SK-N-SH (cell line): ENCODE measurements around the gene CCDC6. TPM values are rescaled to one million over a fixed set of nuclear protein-coding genes. Genes with fewer than 3 reads are reported as not detected.

Experiments
- CTCF ChIA-PET: fragments of 300-600, 350-600 bp; formaldehyde crosslinking; extraction: SDS; loops from one replicate; lab custom pipeline; 2021; lab: Yijun Ruan, JAX
- POLR2A ChIA-PET: fragments of 350-600 bp; sonication (Branson Sonifier 250); formaldehyde crosslinking; extraction: SDS; loops from one replicate; lab custom pipeline; 2020; ENCODE audit warnings: antibody characterized with exemption, inconsistent platforms; lab: Yijun Ruan, JAX
- DNase-seq: peaks from one replicate; pipeline ENCODE4 v3.0.0; 2012
- H2AFZ ChIP-seq: fragments of 200-600 bp; sonication (generic); 2 replicates; pipeline ENCODE4 v1.8.1; 2016; ENCODE audit warnings: antibody characterized with exemption, mild to moderate bottlenecking, low read depth
- H3F3A ChIP-seq: fragments of 200-600 bp; sonication (generic); replicated peaks from 2 replicates; pipeline ENCODE3; 2016; ENCODE audit warnings: antibody characterized with exemption, mild to moderate bottlenecking; ENCODE audit not compliant: insufficient read depth
- H3K27ac ChIP-seq, 2 experiments: fragments of 200-500 bp in 1 of 2; fragments of 200-600 bp in 1 of 2; sonication (Bioruptor generic) in 1 of 2; sonication (generic), shearing (Covaris generic) in 1 of 2; 2 replicates each; pipeline versions ENCODE4 v1.5.1 to v1.6.1; 2014 to 2016; ENCODE audit warnings: low read depth in 2 of 2, inconsistent platforms in 1 of 2, low read length in 1 of 2, mild to moderate bottlenecking in 1 of 2, mixed read lengths in 1 of 2
- H3K27me3 ChIP-seq: fragments of 200-600 bp; sonication (generic), shearing (Covaris generic); 2 replicates; pipeline ENCODE4 v1.6.1; 2016; ENCODE audit warnings: mixed run types; ENCODE audit not compliant: insufficient read depth
- H3K36me3 ChIP-seq, 2 experiments: fragments of 200-500 bp in 1 of 2; fragments of 200-600 bp in 1 of 2; sonication (Bioruptor generic) in 1 of 2; sonication (generic) in 1 of 2; replicated peaks in 1 of 2; 2 replicates each; pipeline versions ENCODE3 to v1.5.1; 2014 to 2016; ENCODE audit warnings: low read length in 1 of 2, mild to moderate bottlenecking in 1 of 2; ENCODE audit not compliant: insufficient read depth in 2 of 2, control insufficient read depth in 1 of 2
- H3K4me1 ChIP-seq, 2 experiments: fragments of 200-500 bp in 1 of 2; fragments of 200-600 bp in 1 of 2; sonication (Bioruptor generic) in 1 of 2; sonication (generic), shearing (Covaris generic) in 1 of 2; 2 replicates each; pipeline versions ENCODE4 v1.5.1 to v1.6.1; 2014 to 2016; ENCODE audit warnings: low read depth in 1 of 2, low read length in 1 of 2, mixed run types in 1 of 2; ENCODE audit not compliant: insufficient read depth in 2 of 2, control insufficient read depth in 1 of 2
- H3K4me2 ChIP-seq: fragments of 200-600 bp; sonication (generic), shearing (Covaris generic); 2 replicates; pipeline ENCODE4 v1.6.1; 2017; ENCODE audit warnings: mixed run types
- H3K4me3 ChIP-seq, 2 experiments: fragments of 200-500 bp in 1 of 2; fragments of 200-600 bp in 1 of 2; sonication (Bioruptor generic) in 1 of 2; sonication (generic), shearing (Covaris generic) in 1 of 2; 2 replicates each; pipeline versions ENCODE4 v1.5.1 to v1.8.1; 2014 to 2016; ENCODE audit warnings: low read depth in 2 of 2, inconsistent platforms in 1 of 2, low read length in 1 of 2, mild to moderate bottlenecking in 1 of 2, mixed read lengths in 1 of 2, moderate library complexity in 1 of 2
- H3K79me2 ChIP-seq: fragments of 200-600 bp; sonication (generic); 2 replicates; pipeline ENCODE4 v1.8.1; 2017; ENCODE audit warnings: mild to moderate bottlenecking; ENCODE audit not compliant: insufficient read depth
- H3K9ac ChIP-seq: fragments of 200-600 bp; sonication (generic); 2 replicates; pipeline ENCODE4 v1.6.1; 2017; ENCODE audit warnings: mixed run types
- H3K9me2 ChIP-seq: fragments of 200-600 bp; sonication (generic); 2 replicates; pipeline ENCODE4 v1.6.1; 2017; ENCODE audit warnings: mixed run types
- H3K9me3 ChIP-seq: fragments of 200-600 bp; sonication (generic); 2 replicates; pipeline ENCODE4 v1.6.1; 2017; ENCODE audit warnings: mixed run types, mild to moderate bottlenecking, moderate library complexity
- H4K20me1 ChIP-seq: fragments of 200-600 bp; sonication (generic); 2 replicates; pipeline ENCODE4 v1.6.1; 2017; ENCODE audit warnings: mild to moderate bottlenecking, mixed run types; ENCODE audit not compliant: insufficient read depth
- CHD2 ChIP-seq: fragments of 150-350 bp; IDR thresholded peaks from 2 replicates; pipeline ENCODE4 v1.6.1; 2018; ENCODE audit warnings: low read length; ENCODE audit not compliant: partially characterized antibody
- ELF1 ChIP-seq: IDR thresholded peaks from 2 replicates; pipeline ENCODE4 v1.4.0; 2012
- EP300 ChIP-seq, 2 experiments: IDR thresholded peaks; 2 replicates each; pipeline versions ENCODE4 v1.4.0 to v1.6.1; 2012; ENCODE audit warnings: borderline replicate concordance in 1 of 2, low read depth in 1 of 2, low read length in 1 of 2
- EZH2phosphoT487 ChIP-seq: fragments of 200-600 bp; sonication (generic); IDR thresholded peaks from 2 replicates; pipeline ENCODE4 v1.6.1; 2017; ENCODE audit warnings: low read depth, mixed run types, mild to moderate bottlenecking, antibody characterized with exemption, moderate library complexity, borderline replicate concordance
- FOSL2 ChIP-seq: IDR thresholded peaks from 2 replicates; pipeline ENCODE4 v1.4.0; 2012; ENCODE audit warnings: low read depth, mild to moderate bottlenecking, moderate library complexity, borderline replicate concordance
- FOXJ3 ChIP-seq: sonication (generic); formaldehyde crosslinking; IDR thresholded peaks from 2 replicates; pipeline ENCODE4 v1.5.1; 2020; ENCODE audit warnings: mild to moderate bottlenecking, missing genetic modification reagents
- FOXM1 ChIP-seq: IDR thresholded peaks from 2 replicates; pipeline ENCODE4 v1.4.0; 2012; ENCODE audit warnings: low read depth, mild to moderate bottlenecking
- GATA2 ChIP-seq: sonication (generic); formaldehyde crosslinking; IDR thresholded peaks from 2 replicates; pipeline ENCODE4 v1.5.0; 2020; ENCODE audit warnings: mild to moderate bottlenecking, missing genetic modification reagents
- IRF3 ChIP-seq: fragments of 150-350 bp; IDR thresholded peaks from 2 replicates; pipeline ENCODE4 v1.6.1; 2016; ENCODE audit warnings: mild to moderate bottlenecking, low read depth, low read length
- JUND ChIP-seq: IDR thresholded peaks from 2 replicates; pipeline ENCODE4 v1.4.0; 2012
- MAX ChIP-seq: IDR thresholded peaks from 2 replicates; pipeline ENCODE4 v1.4.0; 2012; ENCODE audit warnings: low read depth
- MEF2A ChIP-seq: IDR thresholded peaks from 2 replicates; pipeline ENCODE4 v1.4.0; 2012; ENCODE audit warnings: low read depth, borderline replicate concordance
- MXI1 ChIP-seq: IDR thresholded peaks from 2 replicates; pipeline ENCODE4 v1.6.1; 2012; ENCODE audit warnings: mild to moderate bottlenecking, low read depth, low read length, improper control_type of control experiment
- NFIC ChIP-seq: IDR thresholded peaks from 2 replicates; pipeline ENCODE4 v1.4.0; 2012; ENCODE audit warnings: borderline replicate concordance
- RAD21 ChIP-seq: IDR thresholded peaks from 2 replicates; pipeline ENCODE4 v1.6.1; 2012; ENCODE audit warnings: mild to moderate bottlenecking, low read length
- REST ChIP-seq: IDR thresholded peaks from 2 replicates; pipeline ENCODE4 v1.6.1; 2012; ENCODE audit warnings: mild to moderate bottlenecking, low read depth, low read length, moderate library complexity
- SIN3A ChIP-seq: IDR thresholded peaks from 2 replicates; pipeline ENCODE4 v1.6.1; 2012; ENCODE audit warnings: low read depth, mild to moderate bottlenecking, low read length, moderate library complexity, borderline replicate concordance
- TAF1 ChIP-seq: IDR thresholded peaks from 2 replicates; pipeline ENCODE4 v1.6.1; 2012; ENCODE audit warnings: low read depth, mild to moderate bottlenecking, low read length, moderate library complexity, borderline replicate concordance
- TCF12 ChIP-seq: IDR thresholded peaks from 2 replicates; pipeline ENCODE4 v1.4.0; 2012
- TEAD4 ChIP-seq: IDR thresholded peaks from 2 replicates; pipeline ENCODE4 v1.4.0; 2012; ENCODE audit warnings: mild to moderate bottlenecking, borderline replicate concordance; ENCODE audit not compliant: insufficient read depth
- ZBTB33 ChIP-seq: IDR thresholded peaks from 2 replicates; pipeline ENCODE4 v1.4.0; 2012; ENCODE audit warnings: low read depth, borderline replicate concordance
- WGBS: methylation state at CpG from one replicate; pipeline ENCODE4 v1.1.6; 2017; ENCODE audit warnings: low lambda C conversion rate; 5-methylcytosine and 5-hydroxymethylcytosine counted together
- polyA plus RNA-seq, 3 experiments: library from polyadenylated mRNA; depleted of rRNA; stranded (reverse); fragments of >200 nt; gene quantifications; 2 replicates each; pipeline ENCODE4 v1.2.3, GENCODE V29; 2012

Gene CCDC6
- polyA plus RNA-seq, 1 of the 3 experiments (the other 2 are of a cell fraction) = 10.8 TPM

GRCh38 chr10:59814878-59815277 lies 91.5 kb downstream of the CCDC6 start:
- Histone ChIP-seq H4K20me1 (no peaks in the 10 kb centered on the region), H3K36me3 (peaks cover 32% of the 10 kb centered on the region in 2 experiments), H2AFZ (no peak overlapping the region), H3K27me3 (no peaks in the 10 kb centered on the region), H3K4me3 (no peak overlapping the region), H3K4me2 (no peak overlapping the region), H3K79me2 (no peaks in the 10 kb centered on the region), H3F3A (no peaks in the 10 kb centered on the region), H3K27ac (no peak overlapping the region), H3K9me3 (no peaks in the 10 kb centered on the region), H3K4me1 (no peaks in the 10 kb centered on the region), H3K9ac (no peak overlapping the region), H3K9me2 (no peaks in the 10 kb centered on the region)
- 93% methylated on average over 3 of the region's 3 CpGs for WGBS
- POLR2A ChIA-PET = no interaction called here
- no peak for TF ChIP-seq RAD21
- no peak for TF ChIP-seq SIN3A
- TF ChIP-seq CHD2 = no peak
- no peak for TF ChIP-seq MAX
- no peak for TF ChIP-seq ELF1
- no peak for TF ChIP-seq EZH2phosphoT487
- no peak for TF ChIP-seq FOSL2
- no peak for TF ChIP-seq MEF2A
- TF ChIP-seq TEAD4 = no peak
- TF ChIP-seq TAF1 = no peak
- no peak for TF ChIP-seq GATA2 (CRISPR knock-in tag)
- no peak for TF ChIP-seq FOXM1
- TF ChIP-seq JUND = no peak
- CTCF ChIA-PET = no interaction called here
- DNase-seq = no peak

- H3F3A ChIP-seq = no peaks in the 10 kb centered on the region
- no peaks in the 10 kb centered on the region for H3K9me2 ChIP-seq
- H3K27ac ChIP-seq = no peak overlapping the region
- no peaks in the 10 kb centered on the region for H3K79me2 ChIP-seq
- H3K36me3 ChIP-seq = peaks cover 43 to 47% of the 10 kb centered on the region in 2 experiments
- H4K20me1 ChIP-seq = no peaks in the 10 kb centered on the region
- no peak overlapping the region for H3K9ac ChIP-seq
- TF ChIP-seq EZH2phosphoT487 = no peak
- no peak for TF ChIP-seq EP300 (IDR thresholded peaks at IDR 0.05; ENCODE audit: borderline replicate concordance in 1 of 2, low read depth in 1 of 2, low read length in 1 of 2)
- TF ChIP-seq JUND = no peak
- TF ChIP-seq MXI1 = no peak
- no peak for TF ChIP-seq SIN3A
- TF ChIP-seq TCF12 = no peak
- no peak for TF ChIP-seq FOXM1
- no peak for TF ChIP-seq REST
- TF ChIP-seq TEAD4 = no peak
- no peak for TF ChIP-seq NFIC
- TF ChIP-seq ZBTB33 = no peak
- TF ChIP-seq IRF3 = no peak
- TF ChIP-seq FOXJ3 (CRISPR knock-in tag) = no peak
- ChIA-PET POLR2A (no interaction called here), CTCF (interaction anchor here (0.9 to 3.3 kb wide), 4 partner anchors 18 to 232 kb away, joined by 4 to 21 read pairs (median 8); partner anchors contain the start of gene CCDC6)
- H3K4me1 ChIP-seq = no peaks in the 10 kb centered on the region
- H2AFZ ChIP-seq = no peak overlapping the region
- no peak overlapping the region for H3K4me3 ChIP-seq
- 86% methylated on average over 7 of the region's 7 CpGs for WGBS
- H3K9me3 ChIP-seq = no peaks in the 10 kb centered on the region
- H3K27me3 ChIP-seq = no peaks in the 10 kb centered on the region
- DNase-seq = no peak
- no peak overlapping the region for H3K4me2 ChIP-seq
These were observed 93.7 kb downstream of the CCDC6 start for GRCh38 chr10:59812519-59813122.
